ENCODE data around the gene GSG1L.

GRCh38 chr16:28087675-28088300 is 24.3 kb upstream of the GSG1L start:
- TF ChIP-seq CTCF (IDR thresholded peaks at IDR 0.05; ENCODE audit: poor library complexity) (no peak), EZH2phosphoT487 (IDR thresholded peaks at IDR 0.05; ENCODE audit: low read depth, severe bottlenecking, unreplicated experiment) (no peak)
